HL-60 (cell line): Measurements from ENCODE around the gene KIAA0319L.

Experiments
- GABPA ChIP-seq: IDR thresholded peaks from 2 replicates; pipeline ENCODE4 v1.6.1; 2012; ENCODE audit warnings: low read depth
- POLR2AphosphoS5 ChIP-seq: IDR thresholded peaks from 2 replicates; pipeline ENCODE4 v1.6.1; 2012; ENCODE audit warnings: low read depth
- TF ChIP-seq, protein P1 (sequence below): IDR thresholded peaks from one replicate; pipeline ENCODE4 v1.5.1; 2011; ENCODE audit warnings: low read length, control low read depth, inconsistent platforms; ENCODE audit not compliant: insufficient read depth
- TF ChIP-seq, protein P2 (sequence below): IDR thresholded peaks from 2 replicates; pipeline ENCODE4 v1.6.1; 2012; ENCODE audit warnings: low read depth; ENCODE audit not compliant: insufficient replicate concordance

GRCh38 chr1:35554266-35555211 is 2.7 kb downstream of the KIAA0319L start:
- TF ChIP-seq, protein P1, sequence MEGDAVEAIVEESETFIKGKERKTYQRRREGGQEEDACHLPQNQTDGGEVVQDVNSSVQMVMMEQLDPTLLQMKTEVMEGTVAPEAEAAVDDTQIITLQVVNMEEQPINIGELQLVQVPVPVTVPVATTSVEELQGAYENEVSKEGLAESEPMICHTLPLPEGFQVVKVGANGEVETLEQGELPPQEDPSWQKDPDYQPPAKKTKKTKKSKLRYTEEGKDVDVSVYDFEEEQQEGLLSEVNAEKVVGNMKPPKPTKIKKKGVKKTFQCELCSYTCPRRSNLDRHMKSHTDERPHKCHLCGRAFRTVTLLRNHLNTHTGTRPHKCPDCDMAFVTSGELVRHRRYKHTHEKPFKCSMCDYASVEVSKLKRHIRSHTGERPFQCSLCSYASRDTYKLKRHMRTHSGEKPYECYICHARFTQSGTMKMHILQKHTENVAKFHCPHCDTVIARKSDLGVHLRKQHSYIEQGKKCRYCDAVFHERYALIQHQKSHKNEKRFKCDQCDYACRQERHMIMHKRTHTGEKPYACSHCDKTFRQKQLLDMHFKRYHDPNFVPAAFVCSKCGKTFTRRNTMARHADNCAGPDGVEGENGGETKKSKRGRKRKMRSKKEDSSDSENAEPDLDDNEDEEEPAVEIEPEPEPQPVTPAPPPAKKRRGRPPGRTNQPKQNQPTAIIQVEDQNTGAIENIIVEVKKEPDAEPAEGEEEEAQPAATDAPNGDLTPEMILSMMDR = no peak
- TF ChIP-seq POLR2AphosphoS5 (no peak), GABPA (no peak)
- TF ChIP-seq, protein P2, sequence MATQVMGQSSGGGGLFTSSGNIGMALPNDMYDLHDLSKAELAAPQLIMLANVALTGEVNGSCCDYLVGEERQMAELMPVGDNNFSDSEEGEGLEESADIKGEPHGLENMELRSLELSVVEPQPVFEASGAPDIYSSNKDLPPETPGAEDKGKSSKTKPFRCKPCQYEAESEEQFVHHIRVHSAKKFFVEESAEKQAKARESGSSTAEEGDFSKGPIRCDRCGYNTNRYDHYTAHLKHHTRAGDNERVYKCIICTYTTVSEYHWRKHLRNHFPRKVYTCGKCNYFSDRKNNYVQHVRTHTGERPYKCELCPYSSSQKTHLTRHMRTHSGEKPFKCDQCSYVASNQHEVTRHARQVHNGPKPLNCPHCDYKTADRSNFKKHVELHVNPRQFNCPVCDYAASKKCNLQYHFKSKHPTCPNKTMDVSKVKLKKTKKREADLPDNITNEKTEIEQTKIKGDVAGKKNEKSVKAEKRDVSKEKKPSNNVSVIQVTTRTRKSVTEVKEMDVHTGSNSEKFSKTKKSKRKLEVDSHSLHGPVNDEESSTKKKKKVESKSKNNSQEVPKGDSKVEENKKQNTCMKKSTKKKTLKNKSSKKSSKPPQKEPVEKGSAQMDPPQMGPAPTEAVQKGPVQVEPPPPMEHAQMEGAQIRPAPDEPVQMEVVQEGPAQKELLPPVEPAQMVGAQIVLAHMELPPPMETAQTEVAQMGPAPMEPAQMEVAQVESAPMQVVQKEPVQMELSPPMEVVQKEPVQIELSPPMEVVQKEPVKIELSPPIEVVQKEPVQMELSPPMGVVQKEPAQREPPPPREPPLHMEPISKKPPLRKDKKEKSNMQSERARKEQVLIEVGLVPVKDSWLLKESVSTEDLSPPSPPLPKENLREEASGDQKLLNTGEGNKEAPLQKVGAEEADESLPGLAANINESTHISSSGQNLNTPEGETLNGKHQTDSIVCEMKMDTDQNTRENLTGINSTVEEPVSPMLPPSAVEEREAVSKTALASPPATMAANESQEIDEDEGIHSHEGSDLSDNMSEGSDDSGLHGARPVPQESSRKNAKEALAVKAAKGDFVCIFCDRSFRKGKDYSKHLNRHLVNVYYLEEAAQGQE = no peak
